GM21723 (cell line): ENCODE results near the gene HOXC12.

Experiments
- ATAC-seq: cut with Tn5 transposase; IDR thresholded peaks from one replicate; pipeline ENCODE4 v1.9.1; 2021; ENCODE audit warnings: mild to moderate bottlenecking, moderate library complexity; ENCODE audit not compliant: unreplicated experiment

Gene HOXC12

DNA sequence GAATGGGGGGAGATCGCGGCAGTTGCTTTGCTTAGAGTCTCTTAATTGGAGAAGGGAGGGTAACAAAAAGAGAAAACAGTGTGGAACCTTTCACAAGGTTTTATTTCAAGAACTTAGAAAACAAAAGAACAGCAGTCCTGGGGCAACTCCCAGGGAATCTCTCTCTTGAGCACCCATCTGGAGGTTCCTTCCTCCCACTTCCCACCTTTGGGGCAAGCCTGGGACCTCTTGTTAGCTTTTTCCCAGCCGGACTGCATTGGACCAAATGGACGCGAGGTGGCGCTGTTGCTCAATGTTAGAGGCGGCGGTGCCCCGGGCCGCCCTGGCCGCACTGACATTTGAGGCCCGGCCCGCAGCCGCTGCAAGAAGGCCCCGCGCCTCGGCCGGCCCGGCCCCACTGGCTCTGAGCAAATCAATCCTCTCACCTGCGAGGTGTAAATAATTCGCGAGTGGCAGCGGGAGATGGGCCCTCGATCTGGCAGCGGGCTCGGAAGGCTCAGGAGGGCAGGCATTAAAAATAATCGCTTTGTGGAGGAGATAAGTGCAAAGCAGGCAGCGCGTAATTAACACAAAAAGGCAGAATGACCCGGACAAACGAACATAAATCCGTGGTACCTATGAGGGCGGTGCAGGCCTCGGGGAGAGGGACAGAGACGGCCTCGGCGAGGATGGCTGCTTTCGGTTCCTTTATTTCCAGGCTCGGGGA is 51.3 kb downstream of the HOXC12 start:
- peak; percentile 68 for ATAC-seq

DNA sequence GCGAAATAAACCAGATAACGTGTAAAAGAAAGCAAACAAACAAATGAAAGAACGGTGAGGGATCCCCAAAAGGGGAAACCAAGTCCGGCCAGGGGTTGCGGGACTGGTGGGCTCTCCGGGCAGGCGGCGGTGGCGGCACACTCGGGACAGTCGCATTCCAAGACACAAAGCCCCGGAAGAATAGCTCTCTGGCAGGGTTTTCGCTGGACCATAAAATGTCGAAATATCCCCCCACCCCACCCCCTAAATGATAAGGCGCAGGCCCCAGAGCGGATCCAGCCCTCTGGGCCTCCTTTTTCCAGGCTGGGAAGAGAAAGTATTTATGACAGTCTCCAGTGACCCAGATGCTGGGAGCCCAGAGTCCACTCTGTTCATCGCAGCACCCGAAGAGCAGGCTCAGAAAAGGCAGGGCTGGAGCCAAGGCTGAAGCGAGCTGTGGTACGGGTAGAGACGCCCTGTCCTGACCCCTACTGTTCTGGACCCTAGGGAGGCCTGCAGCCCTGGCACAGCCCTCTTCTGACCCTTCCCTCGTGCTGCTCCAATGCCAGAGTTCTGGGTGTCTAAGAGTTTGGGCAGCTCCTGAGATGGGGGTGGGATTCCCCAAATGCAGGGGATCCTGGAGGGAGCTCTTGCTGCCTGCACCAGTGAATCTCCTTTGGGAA is 52.0 kb downstream of the HOXC12 start:
- no peak for ATAC-seq

DNA sequence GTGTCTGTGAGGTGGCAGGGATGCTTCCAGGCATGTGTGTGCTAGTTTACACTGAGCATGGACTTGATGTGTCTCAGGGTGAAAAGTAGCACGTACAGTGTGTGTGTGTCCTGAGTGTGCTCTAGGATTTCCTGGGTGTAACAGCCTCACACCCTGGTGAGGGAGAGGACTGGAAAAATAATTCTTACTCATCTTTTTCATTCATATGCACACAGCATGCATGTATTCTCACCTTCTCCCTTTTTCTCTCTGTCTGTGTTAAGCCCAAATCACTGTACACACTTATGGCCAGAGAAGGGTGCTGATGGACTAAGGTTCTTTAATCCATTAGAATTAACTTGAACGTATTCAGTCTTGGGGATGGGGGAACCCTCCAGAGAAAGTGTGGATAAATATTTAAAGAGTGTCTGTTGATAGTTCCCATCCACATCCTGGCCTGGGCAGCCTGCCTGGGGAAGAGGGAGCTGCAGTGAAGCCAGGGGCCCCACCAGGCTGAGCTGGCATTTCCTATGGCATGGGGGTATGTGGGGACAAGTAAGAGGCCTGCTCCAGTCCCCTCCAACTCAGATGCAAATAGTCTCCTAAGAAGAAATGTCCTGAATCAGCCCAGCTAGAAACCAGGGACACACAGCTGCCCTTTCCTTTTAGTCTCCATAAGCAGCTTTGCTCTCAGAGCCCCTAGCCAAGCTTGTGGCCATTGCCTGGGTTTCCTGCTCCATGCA is 53.0 kb downstream of the HOXC12 start:
- ATAC-seq: no peak

GRCh38 chr12:54008260-54008552 is 53.5 kb downstream of the HOXC12 start:
- no peak for ATAC-seq
